ENCODE data around the gene SERAC1. TPM values are rescaled to one million over a fixed set of nuclear protein-coding genes. Genes with fewer than 3 reads are reported as not detected.

The SERAC1 gene
- total RNA-seq, 6 experiments from 2014 or later = 5.2 to 7.0 (median 6.1) TPM

DNA sequence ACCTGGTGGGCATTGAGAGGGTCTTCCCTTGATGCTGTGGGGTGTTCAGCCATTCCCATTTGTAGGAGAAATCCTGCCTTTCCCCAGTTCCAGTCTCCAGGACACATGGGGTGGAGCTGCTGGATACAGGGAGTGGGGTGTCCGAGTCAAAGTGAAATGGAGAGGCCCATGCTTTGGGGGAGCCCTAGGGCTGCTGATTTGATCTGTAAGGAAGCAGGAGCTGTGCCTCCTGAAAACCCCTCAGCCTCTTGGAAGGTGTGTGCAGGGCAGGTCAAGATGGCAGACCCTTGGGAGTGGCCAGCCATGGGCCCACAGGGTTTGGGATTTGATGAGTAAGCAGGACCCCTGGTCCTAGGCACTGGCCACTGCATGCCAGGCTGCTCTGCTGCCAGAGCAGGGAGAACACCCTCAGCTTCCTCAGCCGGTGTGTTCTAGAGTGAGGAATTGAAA is 82.0 kb downstream of the SERAC1 start:
- H3K27me3 Mint-ChIP-seq (ENCODE audit: insufficient read depth) = peaks cover 1% of the 10 kb centered on the region; the same call in 1 of the 2 replicates
- H3K27ac Mint-ChIP-seq = no peak overlapping the region
- H3K4me3 Mint-ChIP-seq = no peak overlapping the region
- H3K36me3 Mint-ChIP-seq (ENCODE audit: low read depth) = peaks cover 54% of the 10 kb centered on the region
- no peaks in the 10 kb centered on the region for H3K9me3 Mint-ChIP-seq
- DNase-seq = no peak
- TF ChIP-seq, protein P1, sequence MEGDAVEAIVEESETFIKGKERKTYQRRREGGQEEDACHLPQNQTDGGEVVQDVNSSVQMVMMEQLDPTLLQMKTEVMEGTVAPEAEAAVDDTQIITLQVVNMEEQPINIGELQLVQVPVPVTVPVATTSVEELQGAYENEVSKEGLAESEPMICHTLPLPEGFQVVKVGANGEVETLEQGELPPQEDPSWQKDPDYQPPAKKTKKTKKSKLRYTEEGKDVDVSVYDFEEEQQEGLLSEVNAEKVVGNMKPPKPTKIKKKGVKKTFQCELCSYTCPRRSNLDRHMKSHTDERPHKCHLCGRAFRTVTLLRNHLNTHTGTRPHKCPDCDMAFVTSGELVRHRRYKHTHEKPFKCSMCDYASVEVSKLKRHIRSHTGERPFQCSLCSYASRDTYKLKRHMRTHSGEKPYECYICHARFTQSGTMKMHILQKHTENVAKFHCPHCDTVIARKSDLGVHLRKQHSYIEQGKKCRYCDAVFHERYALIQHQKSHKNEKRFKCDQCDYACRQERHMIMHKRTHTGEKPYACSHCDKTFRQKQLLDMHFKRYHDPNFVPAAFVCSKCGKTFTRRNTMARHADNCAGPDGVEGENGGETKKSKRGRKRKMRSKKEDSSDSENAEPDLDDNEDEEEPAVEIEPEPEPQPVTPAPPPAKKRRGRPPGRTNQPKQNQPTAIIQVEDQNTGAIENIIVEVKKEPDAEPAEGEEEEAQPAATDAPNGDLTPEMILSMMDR (IDR thresholded peaks at IDR 0.05) = no peak
- H3K4me1 Mint-ChIP-seq (ENCODE audit: low read depth) = peaks cover 24% of the 10 kb centered on the region

GRCh38 chr6:158085261-158086053 is 82.6 kb downstream of the SERAC1 start:
- H3K36me3 Mint-ChIP-seq (ENCODE audit: low read depth) = peaks cover 54% of the 10 kb centered on the region
- H3K27ac Mint-ChIP-seq = no peak overlapping the region
- no peak overlapping the region for H3K4me3 Mint-ChIP-seq
- H3K27me3 Mint-ChIP-seq (ENCODE audit: insufficient read depth) = peaks cover 1% of the 10 kb centered on the region; the same call in 1 of the 2 replicates
- peaks cover 24% of the 10 kb centered on the region for H3K4me1 Mint-ChIP-seq (ENCODE audit: low read depth)
- no peak for DNase-seq
- H3K9me3 Mint-ChIP-seq = no peaks in the 10 kb centered on the region
- TF ChIP-seq, protein P1 (IDR thresholded peaks at IDR 0.05) = no peak

GRCh38 chr6:158083455-158084325 is 84.4 kb downstream of the SERAC1 start:
- TF ChIP-seq, protein P1 (IDR thresholded peaks at IDR 0.05) = no peak
- Mint-ChIP-seq H3K36me3 (ENCODE audit: low read depth) (peaks cover 40% of the 10 kb centered on the region), H3K4me3 (no peak overlapping the region), H3K9me3 (no peaks in the 10 kb centered on the region), H3K27me3 (ENCODE audit: insufficient read depth) (peaks cover 1% of the 10 kb centered on the region; the same call in 1 of the 2 replicates), H3K4me1 (ENCODE audit: low read depth) (peaks cover 24% of the 10 kb centered on the region), H3K27ac (no peak overlapping the region)
- no peak for DNase-seq

GRCh38 chr6:158081657-158081935 is 86.5 kb downstream of the SERAC1 start:
- no peak for DNase-seq
- TF ChIP-seq, protein P1 (IDR thresholded peaks at IDR 0.05) = no peak
- no peak overlapping the region for H3K27ac Mint-ChIP-seq
- H3K4me3 Mint-ChIP-seq = no peak overlapping the region
- no peaks in the 10 kb centered on the region for H3K9me3 Mint-ChIP-seq
- peaks cover 1% of the 10 kb centered on the region; the same call in 1 of the 2 replicates for H3K27me3 Mint-ChIP-seq (ENCODE audit: insufficient read depth)
- H3K4me1 Mint-ChIP-seq (ENCODE audit: low read depth) = peaks cover 16% of the 10 kb centered on the region
- H3K36me3 Mint-ChIP-seq (ENCODE audit: low read depth) = peaks cover 31% of the 10 kb centered on the region

- Mint-ChIP-seq H3K4me1 (ENCODE audit: low read depth) (peaks cover 11% of the 10 kb centered on the region), H3K36me3 (ENCODE audit: low read depth) (peaks cover 36% of the 10 kb centered on the region), H3K4me3 (no peak overlapping the region), H3K9me3 (no peaks in the 10 kb centered on the region), H3K27me3 (ENCODE audit: insufficient read depth) (peaks cover 1% of the 10 kb centered on the region; the same call in 1 of the 2 replicates), H3K27ac (no peak overlapping the region)
- TF ChIP-seq, protein P1 (IDR thresholded peaks at IDR 0.05) = no peak
- DNase-seq = no peak
These were observed 87.0 kb downstream of the SERAC1 start for GRCh38 chr6:158080849-158081656.

Data from HFFc6 (cell line).